ENCODE results near the gene LPP. TPM values are rescaled to one million over a fixed set of nuclear protein-coding genes. Genes with fewer than 3 reads are reported as not detected.
A peak's percentile ranks its signal among the peaks of the same experiment; 100 is the strongest.

LPP gene
- polyA plus RNA-seq, 3 donors: 14.1 to 23.2 (median 15.3) TPM

GRCh38 chr3:188747489-188747888, 593.5 kb downstream of the LPP start:
- no peaks in the 10 kb centered on the region for H3K9me3 Mint-ChIP-seq
- TF ChIP-seq, protein P1, sequence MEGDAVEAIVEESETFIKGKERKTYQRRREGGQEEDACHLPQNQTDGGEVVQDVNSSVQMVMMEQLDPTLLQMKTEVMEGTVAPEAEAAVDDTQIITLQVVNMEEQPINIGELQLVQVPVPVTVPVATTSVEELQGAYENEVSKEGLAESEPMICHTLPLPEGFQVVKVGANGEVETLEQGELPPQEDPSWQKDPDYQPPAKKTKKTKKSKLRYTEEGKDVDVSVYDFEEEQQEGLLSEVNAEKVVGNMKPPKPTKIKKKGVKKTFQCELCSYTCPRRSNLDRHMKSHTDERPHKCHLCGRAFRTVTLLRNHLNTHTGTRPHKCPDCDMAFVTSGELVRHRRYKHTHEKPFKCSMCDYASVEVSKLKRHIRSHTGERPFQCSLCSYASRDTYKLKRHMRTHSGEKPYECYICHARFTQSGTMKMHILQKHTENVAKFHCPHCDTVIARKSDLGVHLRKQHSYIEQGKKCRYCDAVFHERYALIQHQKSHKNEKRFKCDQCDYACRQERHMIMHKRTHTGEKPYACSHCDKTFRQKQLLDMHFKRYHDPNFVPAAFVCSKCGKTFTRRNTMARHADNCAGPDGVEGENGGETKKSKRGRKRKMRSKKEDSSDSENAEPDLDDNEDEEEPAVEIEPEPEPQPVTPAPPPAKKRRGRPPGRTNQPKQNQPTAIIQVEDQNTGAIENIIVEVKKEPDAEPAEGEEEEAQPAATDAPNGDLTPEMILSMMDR (IDR thresholded peaks at IDR 0.05): no peak
- no peaks in the 10 kb centered on the region for H3K27me3 ChIP-seq (ENCODE audit: control insufficient read depth in 2 of 2, insufficient read depth in 2 of 2, low read length in 2 of 2)

GRCh38 chr3:188749010-188749617, 595.2 kb downstream of the LPP start:
- H3K4me1 Mint-ChIP-seq: peaks cover 15% of the 10 kb centered on the region
- no peak overlapping the region for H2AFZ ChIP-seq (ENCODE audit: insufficient read depth, low read depth, low read length, poor library complexity, severe bottlenecking)
- no peak overlapping the region for H3K27ac ChIP-seq (ENCODE audit: low read depth in 1 of 2, low read length in 2 of 2)
- no peaks in the 10 kb centered on the region for H3K36me3 ChIP-seq (replicated peaks in 1 of 2; ENCODE audit: control insufficient read depth in 1 of 2, insufficient read depth in 2 of 2, low read length in 2 of 2)
- peaks cover 0 to 2% of the 10 kb centered on the region in 2 donors for H3K36me3 Mint-ChIP-seq
- H3K27me3 Mint-ChIP-seq (ENCODE audit: low read depth in 3 of 3): peaks cover 0 to 2% (median 0%) of the 10 kb centered on the region in 3 donors
- H3K79me2 ChIP-seq (ENCODE audit: insufficient read depth, low read length): no peaks in the 10 kb centered on the region
- intact Hi-C loops (cut with micrococcal nuclease): no loop called here
- H3K4me2 ChIP-seq (replicated peaks; ENCODE audit: extremely low read depth, low read length, poor library complexity, severe bottlenecking): no peak overlapping the region
- TF ChIP-seq, protein P1 (IDR thresholded peaks at IDR 0.05): peak; percentile 79
- H3K9ac ChIP-seq (ENCODE audit: insufficient read depth, low read length, poor library complexity, severe bottlenecking): no peak overlapping the region
- H3K4me1 ChIP-seq (ENCODE audit: control insufficient read depth in 1 of 2, insufficient read depth in 2 of 2, low read length in 2 of 2): no peaks in the 10 kb centered on the region
- H4K20me1 ChIP-seq (ENCODE audit: insufficient read depth, low read length): no peaks in the 10 kb centered on the region
- peak; percentile 25 to 58 (median 40) for DNase-seq
- WGBS (ENCODE audit: insufficient coverage): no CpG with 5 or more reads among the region's 5 CpGs
- H3K27ac Mint-ChIP-seq: peak overlapping the region in 1 of 7 donors; percentile 34
- H3K9me3 ChIP-seq (replicated peaks in 1 of 2; ENCODE audit: control insufficient read depth in 1 of 2, insufficient read depth in 1 of 2, low read length in 2 of 2): no peaks in the 10 kb centered on the region
- H3K27me3 ChIP-seq (ENCODE audit: control insufficient read depth in 2 of 2, insufficient read depth in 2 of 2, low read length in 2 of 2): no peaks in the 10 kb centered on the region
- no peak overlapping the region for H3K4me3 ChIP-seq (replicated peaks in 1 of 3; ENCODE audit: low read depth in 2 of 3, low read length in 3 of 3)
- no peaks in the 10 kb centered on the region for H3K9me3 Mint-ChIP-seq
- H3K4me3 Mint-ChIP-seq: no peak overlapping the region

More at GRCh38 chr3:188747489-188747888, 593.5 kb downstream of the LPP start:
- no peak overlapping the region for H3K9ac ChIP-seq (ENCODE audit: insufficient read depth, low read length, poor library complexity, severe bottlenecking)
- WGBS (ENCODE audit: insufficient coverage): no CpG with 5 or more reads among the region's 3 CpGs
- H4K20me1 ChIP-seq (ENCODE audit: insufficient read depth, low read length): no peaks in the 10 kb centered on the region
- H3K4me1 ChIP-seq (ENCODE audit: control insufficient read depth in 1 of 2, insufficient read depth in 2 of 2, low read length in 2 of 2): no peaks in the 10 kb centered on the region
- Mint-ChIP-seq H3K4me1 (peaks cover 6% of the 10 kb centered on the region), H3K27me3 (ENCODE audit: low read depth in 3 of 3) (peaks cover 0 to 2% (median 0%) of the 10 kb centered on the region in 3 donors), H3K27ac (no peak overlapping the region), H3K36me3 (peaks cover 2 to 3% of the 10 kb centered on the region in 2 donors), H3K4me3 (no peak overlapping the region)
- H2AFZ ChIP-seq (ENCODE audit: insufficient read depth, low read depth, low read length, poor library complexity, severe bottlenecking): no peak overlapping the region
- intact Hi-C loops (cut with micrococcal nuclease): no loop called here
- no peak overlapping the region for H3K4me2 ChIP-seq (replicated peaks; ENCODE audit: extremely low read depth, low read length, poor library complexity, severe bottlenecking)
- H3K4me3 ChIP-seq (replicated peaks in 1 of 3; ENCODE audit: low read depth in 2 of 3, low read length in 3 of 3): no peak overlapping the region
- DNase-seq: no peak
- no peaks in the 10 kb centered on the region for H3K36me3 ChIP-seq (replicated peaks in 1 of 2; ENCODE audit: control insufficient read depth in 1 of 2, insufficient read depth in 2 of 2, low read length in 2 of 2)
- no peaks in the 10 kb centered on the region for H3K79me2 ChIP-seq (ENCODE audit: insufficient read depth, low read length)
- H3K27ac ChIP-seq (ENCODE audit: low read depth in 1 of 2, low read length in 2 of 2): no peak overlapping the region
- no peaks in the 10 kb centered on the region for H3K9me3 ChIP-seq (replicated peaks in 1 of 2; ENCODE audit: control insufficient read depth in 1 of 2, insufficient read depth in 1 of 2, low read length in 2 of 2)

Measured in CD14-positive monocyte (primary cell).